CD4-positive, alpha-beta memory T cell (primary cell): ENCODE measurements around the gene ABCF3. TPM values are rescaled to one million over a fixed set of nuclear protein-coding genes. Genes with fewer than 3 reads are reported as not detected.
A peak's percentile ranks its signal among the peaks of the same experiment; 100 is the strongest.

Source experiments
- CTCF ChIA-PET: fragments of 350-600 bp; sonication (Branson Sonifier 250); formaldehyde crosslinking; loops from one replicate; lab custom pipeline; 2021; ENCODE audit warnings: inconsistent platforms; ENCODE audit not compliant: partially characterized antibody; lab: Charles Lee
- POLR2A ChIA-PET: fragments of 350-600 bp; sonication (Branson Sonifier 250); formaldehyde crosslinking; loops from one replicate; lab custom pipeline; 2021; ENCODE audit not compliant: partially characterized antibody; lab: Charles Lee
- DNase-seq, 5 donors: peaks; one replicate each; pipeline versions ENCODE4 v3.0.0 to v3.0.0-alpha.2; 2020 to 2022; ENCODE audit warnings: mixed read lengths in 1 of 5
- H3K27ac ChIP-seq: one replicate; pipeline ENCODE4 v1.7.0; 2013; ENCODE audit warnings: low read depth, low read length
- H3K27me3 ChIP-seq: 2 replicates; pipeline ENCODE4 v1.7.0; 2013; ENCODE audit warnings: mild to moderate bottlenecking, low read length, moderate library complexity; ENCODE audit not compliant: insufficient read depth
- H3K36me3 ChIP-seq: 2 replicates; pipeline ENCODE4 v1.7.0; 2013; ENCODE audit warnings: mild to moderate bottlenecking, low read length, moderate library complexity; ENCODE audit not compliant: insufficient read depth
- H3K4me1 ChIP-seq: 2 replicates; pipeline ENCODE4 v1.7.0; 2013; ENCODE audit warnings: mild to moderate bottlenecking, low read length, moderate library complexity; ENCODE audit not compliant: insufficient read depth
- H3K4me3 ChIP-seq, 2 donors: one replicate each; pipeline ENCODE4 v1.7.0; 2013; ENCODE audit warnings: low read length in 2 of 2, mild to moderate bottlenecking in 1 of 2
- H3K9me3 ChIP-seq, 2 donors: one replicate each; pipeline ENCODE4 v1.7.0; 2013; ENCODE audit warnings: low read length in 2 of 2, control low read depth in 1 of 2; ENCODE audit not compliant: control insufficient read depth in 1 of 2
- H3K27ac Mint-ChIP-seq, 7 donors: one replicate each; pipeline ENCODE4 v1.8.0; 2020 to 2021; ENCODE audit warnings: mixed read lengths in 7 of 7, mild to moderate bottlenecking in 6 of 7, inconsistent platforms in 3 of 7, moderate library complexity in 3 of 7
- H3K27me3 Mint-ChIP-seq, 2 donors: one replicate each; pipeline ENCODE4 v1.8.0; 2020 to 2021; ENCODE audit warnings: mixed read lengths in 2 of 2
- H3K36me3 Mint-ChIP-seq, 2 donors: one replicate each; pipeline ENCODE4 v1.8.0; 2020 to 2021; ENCODE audit warnings: mixed read lengths in 2 of 2, inconsistent platforms in 1 of 2, mild to moderate bottlenecking in 1 of 2
- H3K4me1 Mint-ChIP-seq, 4 donors: one replicate each; pipeline ENCODE4 v1.8.0; 2020 to 2021; ENCODE audit warnings: mixed read lengths in 4 of 4, mild to moderate bottlenecking in 1 of 4
- H3K4me3 Mint-ChIP-seq, 8 donors: one replicate each; pipeline ENCODE4 v1.8.0; 2020 to 2021; ENCODE audit warnings: mixed read lengths in 8 of 8, mild to moderate bottlenecking in 7 of 8, moderate library complexity in 6 of 8, inconsistent platforms in 3 of 8
- H3K9me3 Mint-ChIP-seq, 8 donors: one replicate each; pipeline ENCODE4 v1.8.0; 2020 to 2021; ENCODE audit warnings: mixed read lengths in 8 of 8, mild to moderate bottlenecking in 5 of 8, inconsistent platforms in 3 of 8, moderate library complexity in 1 of 8
- intact Hi-C: fragments of 100-400 bp; cut with micrococcal nuclease; formaldehyde crosslinking; loops from one replicate; pipeline ENCODE4 v1.15.1; 2023
- polyA plus RNA-seq, 2 donors: library from polyadenylated mRNA; unstranded; fragments of 300-500 nt; fragmentation: Illumina TruSeq; gene quantifications; one replicate each; pipeline ENCODE4 v1.2.3, GENCODE V29; 2021
- total RNA-seq, 2 experiments: library from RNA; stranded (reverse); gene quantifications; one replicate each; pipeline ENCODE4 v1.2.3, GENCODE V29; 2021

Gene ABCF3
- total and polyA plus RNA-seq, 4 experiments from 2014 or later, result 32.0 to 124 (median 88.4) TPM

- no peaks in the 10 kb centered on the region for H3K9me3 ChIP-seq
- peaks cover 30% of the 10 kb centered on the region for H3K4me1 ChIP-seq
- H3K4me3 Mint-ChIP-seq, result peak overlapping the region in 1 of 8 donors; percentile 4
- intact Hi-C loops, result no loop called here
- no peak for DNase-seq
- H3K36me3 Mint-ChIP-seq, result peaks cover 0 to 25% of the 10 kb centered on the region in 2 donors
- no peak overlapping the region for H3K4me3 ChIP-seq
- H3K27me3 ChIP-seq, result no peaks in the 10 kb centered on the region
- peaks cover 14 to 35% (median 23%) of the 10 kb centered on the region in 4 donors for H3K4me1 Mint-ChIP-seq
- H3K27me3 Mint-ChIP-seq, result no peaks in the 10 kb centered on the region
- peaks cover 12% of the 10 kb centered on the region for H3K36me3 ChIP-seq
- no peak overlapping the region for H3K27ac ChIP-seq
- H3K9me3 Mint-ChIP-seq, result no peaks in the 10 kb centered on the region
- ChIA-PET POLR2A (interaction anchor here (1.1 to 3.5 kb wide), 3 partner anchors 13 to 38 kb away, joined by 3 to 26 read pairs (median 20); partner anchors contain the start of genes ABCF3 and EIF2B5), CTCF (interaction anchor here (0.9 to 1.8 kb wide), 4 partner anchors 12 to 77 kb away, joined by 3 to 8 read pairs (median 3); partner anchors contain the start of genes EEF1AKMT4 and EIF2B5)
- H3K27ac Mint-ChIP-seq, result peak overlapping the region in 6 of 7 donors; percentile 16 to 58 (median 46)
These were observed 13.2 kb upstream of the ABCF3 start for GRCh38 chr3:184172681-184173373.

DNA sequence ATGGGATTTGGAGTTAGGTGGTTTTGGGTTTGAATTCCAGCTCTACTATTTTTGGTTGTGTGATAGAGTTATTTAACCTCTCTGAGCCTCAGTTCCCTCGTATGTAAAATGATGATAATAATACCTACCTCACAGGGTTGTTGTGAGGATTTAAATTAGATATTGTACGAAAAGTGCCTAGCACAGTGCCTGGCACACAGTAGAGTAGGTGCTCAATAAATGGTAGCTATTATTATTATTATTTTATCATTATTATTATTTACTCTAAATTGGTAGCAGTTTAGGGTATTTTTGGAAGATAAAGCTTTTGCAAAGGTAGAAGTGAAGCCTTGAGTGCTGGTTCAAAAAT lies 12.7 kb upstream of the ABCF3 start:
- Mint-ChIP-seq H3K36me3 (peaks cover 4 to 28% of the 10 kb centered on the region in 2 donors), H3K9me3 (no peaks in the 10 kb centered on the region), H3K4me1 (peaks cover 17 to 41% (median 28%) of the 10 kb centered on the region in 4 donors), H3K27ac (peak overlapping the region in 3 of 7 donors; percentile 28 to 88 (median 57)), H3K27me3 (no peaks in the 10 kb centered on the region), H3K4me3 (no peak overlapping the region)
- Histone ChIP-seq H3K36me3 (peaks cover 17% of the 10 kb centered on the region), H3K9me3 (no peaks in the 10 kb centered on the region), H3K27me3 (no peaks in the 10 kb centered on the region), H3K27ac (no peak overlapping the region), H3K4me3 (no peak overlapping the region), H3K4me1 (peaks cover 35% of the 10 kb centered on the region)
- intact Hi-C loops, result no loop called here
- ChIA-PET POLR2A (interaction anchor here (0.9 to 3.5 kb wide), 5 partner anchors 13 to 188 kb away, joined by 3 to 26 read pairs (median 4); partner anchors contain the start of genes ABCF3, CLCN2, DVL3 and EIF2B5), CTCF (interaction anchor here (0.9 to 1.8 kb wide), 4 partner anchors 13 to 76 kb away, joined by 3 to 8 read pairs (median 3); partner anchors contain the start of genes EEF1AKMT4 and EIF2B5)
- no peak for DNase-seq

DNA sequence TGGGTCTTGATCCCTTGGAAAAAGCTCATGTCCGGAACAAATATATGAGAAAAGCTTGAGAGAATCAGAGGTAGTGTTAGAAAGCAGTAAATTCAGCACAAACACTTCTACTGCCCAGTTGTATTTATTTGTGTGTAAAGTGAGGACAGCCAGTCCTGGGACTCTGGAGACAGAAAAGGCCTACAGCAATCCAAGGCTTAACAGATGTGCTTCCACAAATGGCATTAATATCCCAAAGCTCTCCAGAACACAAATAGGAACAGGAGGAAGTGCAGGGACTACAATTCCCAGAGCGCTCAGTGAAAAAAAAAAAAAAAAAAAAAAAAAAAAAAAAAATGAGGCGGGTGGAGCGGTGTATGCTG lies 11.7 kb upstream of the ABCF3 start:
- DNase-seq, result no peak
- H3K27me3 ChIP-seq, result no peaks in the 10 kb centered on the region
- Mint-ChIP-seq H3K4me3 (peak overlapping the region; percentile 79 to 98 (median 95)), H3K9me3 (no peaks in the 10 kb centered on the region), H3K36me3 (peaks cover 12 to 33% of the 10 kb centered on the region in 2 donors), H3K4me1 (peaks cover 17 to 43% (median 30%) of the 10 kb centered on the region in 4 donors), H3K27me3 (no peaks in the 10 kb centered on the region), H3K27ac (peak overlapping the region; percentile 84 to 92 (median 88))
- intact Hi-C loops, result loop anchor here (1.0 kb wide), 7 partner anchors 11 to 157 kb away; partner anchors contain the start of genes ABCC5, DVL3, EEF1AKMT4 and EIF2B5
- H3K4me1 ChIP-seq, result peaks cover 37% of the 10 kb centered on the region
- CTCF ChIA-PET, result interaction anchor here (0.9 to 1.8 kb wide), 5 partner anchors 11 to 40 kb away, joined by 3 to 8 read pairs (median 3); partner anchors contain the start of genes ABCF3 and EIF2B5
- H3K4me3 ChIP-seq, result no peak overlapping the region
- H3K36me3 ChIP-seq, result peaks cover 26% of the 10 kb centered on the region
- peak overlapping the region; percentile 88 for H3K27ac ChIP-seq
- POLR2A ChIA-PET, result interaction anchor here (0.9 to 3.5 kb wide), 7 partner anchors 12 to 290 kb away, joined by 3 to 26 read pairs (median 4); partner anchors contain the start of genes ABCF3, CLCN2, DVL3 and EIF2B5
- H3K9me3 ChIP-seq, result no peaks in the 10 kb centered on the region

GRCh38 chr3:184174646-184175492 lies 11.1 kb upstream of the ABCF3 start, which contains the start of gene AP2M1:
Gene AP2M1, plus strand, starts transcription at chr3:184174855. Its CDS starts 2,139 bp downstream, at chr3:184176994.
- H3K4me3 Mint-ChIP-seq, result peak within 1 kb of the TSS; percentile 90 to 98 (median 96)
- intact Hi-C loops, result loop anchor here (1.0 kb wide), 7 partner anchors 10 to 158 kb away; partner anchors contain the start of genes ABCC5, DVL3, EEF1AKMT4 and EIF2B5
- H3K27me3 Mint-ChIP-seq, result no peaks in the 10 kb centered on the region
- peak; percentile 98 to 99 (median 99) for DNase-seq
- Histone ChIP-seq H3K36me3 (peaks cover 32% of the 10 kb centered on the region), H3K27ac (peak within 1 kb of the TSS; percentile 88), H3K4me3 (peak within 1 kb of the TSS; percentile 68 to 90), H3K27me3 (no peaks in the 10 kb centered on the region), H3K4me1 (peaks cover 37% of the 10 kb centered on the region), H3K9me3 (no peaks in the 10 kb centered on the region)
- ChIA-PET CTCF (interaction anchor here (0.9 to 1.3 kb wide), 4 partner anchors 11 to 32 kb away, joined by 3 to 4 read pairs (median 3); partner anchors contain the start of gene ABCF3), POLR2A (interaction anchor here (0.7 to 3.5 kb wide), 7 partner anchors 9 to 291 kb away, joined by 3 to 26 read pairs (median 8); partner anchors contain the start of genes ABCF3, CLCN2, DVL3 and EIF2B5)
- peaks cover 13 to 36% of the 10 kb centered on the region in 2 donors for H3K36me3 Mint-ChIP-seq
- H3K4me1 Mint-ChIP-seq, result peaks cover 17 to 43% (median 30%) of the 10 kb centered on the region in 4 donors
- no peaks in the 10 kb centered on the region for H3K9me3 Mint-ChIP-seq
- H3K27ac Mint-ChIP-seq, result peak within 1 kb of the TSS; percentile 88 to 95 (median 92)

DNA sequence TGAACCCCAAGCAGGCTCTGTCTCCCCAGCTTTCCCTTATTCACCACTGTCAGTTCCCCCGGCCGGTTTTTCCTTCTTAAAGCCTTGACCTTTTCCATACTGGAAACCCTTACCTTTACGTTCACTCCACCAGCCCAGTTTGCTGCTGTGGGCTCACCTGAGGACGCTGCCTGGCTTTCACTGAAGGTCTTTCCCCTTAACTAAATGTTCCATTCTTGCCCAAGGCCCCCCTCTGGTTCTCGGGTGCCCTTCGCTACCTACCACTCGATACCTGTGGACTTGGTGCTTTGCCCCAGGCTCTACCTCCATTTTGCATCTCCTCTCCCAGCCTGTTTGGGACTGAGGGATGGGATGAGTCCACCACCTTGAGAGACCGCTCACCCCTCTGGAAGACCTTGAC lies 10.5 kb upstream of the ABCF3 start:
- Mint-ChIP-seq H3K36me3 (peaks cover 15 to 43% of the 10 kb centered on the region in 2 donors), H3K4me1 (peaks cover 17 to 43% (median 30%) of the 10 kb centered on the region in 4 donors), H3K27ac (peak overlapping the region; percentile 81 to 95 (median 92)), H3K4me3 (peak overlapping the region; percentile 90 to 98 (median 96)), H3K27me3 (no peaks in the 10 kb centered on the region), H3K9me3 (no peaks in the 10 kb centered on the region)
- peak in 1 of 5 donors; percentile 6 for DNase-seq
- no peaks in the 10 kb centered on the region for H3K9me3 ChIP-seq
- ChIA-PET CTCF (interaction anchor here (1.0 to 1.3 kb wide), 2 partner anchors 10 to 31 kb away, joined by 3 to 4 read pairs; partner anchors contain the start of gene ABCF3), POLR2A (interaction anchor here (0.7 to 3.5 kb wide), 5 partner anchors 9 to 125 kb away, joined by 4 to 26 read pairs (median 10); partner anchors contain the start of genes ABCF3, DVL3 and EIF2B5)
- peak overlapping the region; percentile 88 for H3K27ac ChIP-seq
- H3K36me3 ChIP-seq, result peaks cover 39% of the 10 kb centered on the region
- peaks cover 37% of the 10 kb centered on the region for H3K4me1 ChIP-seq
- intact Hi-C loops, result no loop called here
- H3K4me3 ChIP-seq, result peak overlapping the region; percentile 68 to 90
- H3K27me3 ChIP-seq, result no peaks in the 10 kb centered on the region

- Mint-ChIP-seq H3K4me1 (peaks cover 17 to 43% (median 30%) of the 10 kb centered on the region in 4 donors), H3K4me3 (peak overlapping the region; percentile 90 to 98 (median 96)), H3K27ac (peak overlapping the region in 5 of 7 donors; percentile 36 to 95 (median 88)), H3K27me3 (no peaks in the 10 kb centered on the region), H3K9me3 (no peaks in the 10 kb centered on the region), H3K36me3 (peaks cover 19 to 44% of the 10 kb centered on the region in 2 donors)
- Histone ChIP-seq H3K27ac (peak overlapping the region; percentile 88), H3K4me3 (peak overlapping the region in 1 of 2 donors; percentile 90), H3K4me1 (peaks cover 37% of the 10 kb centered on the region), H3K27me3 (no peaks in the 10 kb centered on the region), H3K36me3 (peaks cover 43% of the 10 kb centered on the region), H3K9me3 (no peaks in the 10 kb centered on the region)
- CTCF ChIA-PET, result interaction anchor here (1.3 kb wide), 1 partner anchor 51 kb away, joined by 3 read pairs; no protein-coding TSS in a partner anchor
- intact Hi-C loops, result no loop called here
- DNase-seq, result no peak
- POLR2A ChIA-PET, result interaction anchor here (0.9 to 3.5 kb wide), 6 partner anchors 10 to 526 kb away, joined by 3 to 26 read pairs (median 10); partner anchors contain the start of genes ABCF3, DVL3 and EIF2B5
These were observed 10.0 kb upstream of the ABCF3 start for GRCh38 chr3:184175981-184176376.
